Measurements from ENCODE around the gene FMO2.

The FMO2 gene

GRCh38 chr1:171140401-171140800 lies 44.7 kb upstream of the FMO2 start:
- no peak for TF ChIP-seq CTCF (conservative IDR thresholded peaks at IDR 0.05; ENCODE audit: low read depth, low read length)
- H3K79me2 ChIP-seq (ENCODE audit: insufficient read depth, low read depth), result no peaks in the 10 kb centered on the region
- no peak overlapping the region for H3K9ac ChIP-seq
- H3K4me1 ChIP-seq (ENCODE audit: low read depth, poor library complexity, severe bottlenecking), result no peaks in the 10 kb centered on the region
- no peaks in the 10 kb centered on the region for H3K27me3 ChIP-seq (ENCODE audit: insufficient read depth, low read depth)
- H3K4me2 ChIP-seq, result no peak overlapping the region
- H3K27ac ChIP-seq, result no peak overlapping the region
- no peak overlapping the region for H3K4me3 ChIP-seq (IDR thresholded peaks at IDR 0.05; ENCODE audit: insufficient read depth, low read depth, low read length)
- H4K20me1 ChIP-seq (ENCODE audit: insufficient read depth), result no peaks in the 10 kb centered on the region
- H3K36me3 ChIP-seq (ENCODE audit: insufficient read depth), result no peaks in the 10 kb centered on the region
- no peak overlapping the region for H2AFZ ChIP-seq (ENCODE audit: low read depth)

GRCh38 chr1:171140956-171141687 lies 44.0 kb upstream of the FMO2 start:
- Histone ChIP-seq H3K4me2 (no peak overlapping the region), H4K20me1 (ENCODE audit: insufficient read depth) (no peaks in the 10 kb centered on the region), H3K4me1 (ENCODE audit: low read depth, poor library complexity, severe bottlenecking) (no peaks in the 10 kb centered on the region), H3K36me3 (ENCODE audit: insufficient read depth) (no peaks in the 10 kb centered on the region), H3K79me2 (ENCODE audit: insufficient read depth, low read depth) (no peaks in the 10 kb centered on the region), H2AFZ (ENCODE audit: low read depth) (no peak overlapping the region), H3K27ac (no peak overlapping the region), H3K4me3 (IDR thresholded peaks at IDR 0.05; ENCODE audit: insufficient read depth, low read depth, low read length) (no peak overlapping the region), H3K27me3 (ENCODE audit: insufficient read depth, low read depth) (no peaks in the 10 kb centered on the region), H3K9ac (no peak overlapping the region)
- no peak for TF ChIP-seq CTCF (conservative IDR thresholded peaks at IDR 0.05; ENCODE audit: low read depth, low read length)

- Histone ChIP-seq H2AFZ (ENCODE audit: low read depth) (no peak overlapping the region), H4K20me1 (ENCODE audit: insufficient read depth) (no peaks in the 10 kb centered on the region), H3K36me3 (ENCODE audit: insufficient read depth) (no peaks in the 10 kb centered on the region), H3K4me1 (ENCODE audit: low read depth, poor library complexity, severe bottlenecking) (no peaks in the 10 kb centered on the region), H3K9ac (no peak overlapping the region), H3K4me2 (no peak overlapping the region), H3K27ac (no peak overlapping the region), H3K27me3 (ENCODE audit: insufficient read depth, low read depth) (no peaks in the 10 kb centered on the region), H3K79me2 (ENCODE audit: insufficient read depth, low read depth) (no peaks in the 10 kb centered on the region), H3K4me3 (IDR thresholded peaks at IDR 0.05; ENCODE audit: insufficient read depth, low read depth, low read length) (no peak overlapping the region)
- TF ChIP-seq CTCF (conservative IDR thresholded peaks at IDR 0.05; ENCODE audit: low read depth, low read length), result no peak
Measured at GRCh38 chr1:171141688-171142415, 43.2 kb upstream of the FMO2 start.

GRCh38 chr1:171142416-171143385 lies 42.4 kb upstream of the FMO2 start:
- Histone ChIP-seq H3K4me1 (ENCODE audit: low read depth, poor library complexity, severe bottlenecking) (no peaks in the 10 kb centered on the region), H3K9ac (no peak overlapping the region), H3K4me2 (no peak overlapping the region), H4K20me1 (ENCODE audit: insufficient read depth) (no peaks in the 10 kb centered on the region), H2AFZ (ENCODE audit: low read depth) (no peak overlapping the region), H3K27me3 (ENCODE audit: insufficient read depth, low read depth) (no peaks in the 10 kb centered on the region), H3K79me2 (ENCODE audit: insufficient read depth, low read depth) (no peaks in the 10 kb centered on the region), H3K36me3 (ENCODE audit: insufficient read depth) (no peaks in the 10 kb centered on the region), H3K27ac (no peak overlapping the region), H3K4me3 (IDR thresholded peaks at IDR 0.05; ENCODE audit: insufficient read depth, low read depth, low read length) (no peak overlapping the region)
- no peak for TF ChIP-seq CTCF (conservative IDR thresholded peaks at IDR 0.05; ENCODE audit: low read depth, low read length)
